HG03064 (cell line): Measurements from ENCODE around the gene CD300A.
A peak's percentile ranks its signal among the peaks of the same experiment; 100 is the strongest.

Source experiments
- ATAC-seq: cut with Tn5 transposase; IDR thresholded peaks from one replicate; pipeline ENCODE4 v1.9.1; 2021; ENCODE audit warnings: low read depth; ENCODE audit not compliant: unreplicated experiment

Gene CD300A

GRCh38 chr17:74453665-74454196 is 12.7 kb upstream of the CD300A start:
- peak; percentile 24 for ATAC-seq

GRCh38 chr17:74454197-74455024 is 12.0 kb upstream of the CD300A start:
- peak; percentile 92 for ATAC-seq

GRCh38 chr17:74455025-74455545 is 11.3 kb upstream of the CD300A start:
- no peak for ATAC-seq

- ATAC-seq: no peak
Observed at GRCh38 chr17:74455821-74456220, 10.6 kb upstream of the CD300A start.

GRCh38 chr17:74457146-74457819 is 9.2 kb upstream of the CD300A start:
- ATAC-seq: no peak

GRCh38 chr17:74457820-74458166 is 8.6 kb upstream of the CD300A start:
- no peak for ATAC-seq

GRCh38 chr17:74458835-74459234 is 7.6 kb upstream of the CD300A start:
- ATAC-seq: no peak

GRCh38 chr17:74459622-74460021 is 6.8 kb upstream of the CD300A start:
- ATAC-seq: no peak

- no peak for ATAC-seq
Observed at GRCh38 chr17:74460241-74460640, 6.2 kb upstream of the CD300A start.

- no peak for ATAC-seq
Observed at GRCh38 chr17:74460996-74461395, 5.4 kb upstream of the CD300A start.

GRCh38 chr17:74461611-74462010 is 4.8 kb upstream of the CD300A start:
- ATAC-seq: no peak

- ATAC-seq: no peak
Observed at GRCh38 chr17:74464730-74465377, 1.6 kb upstream of the CD300A start.

- no peak for ATAC-seq
Observed at GRCh38 chr17:74465378-74466110, 890 bp upstream of the CD300A start.

- no peak for ATAC-seq
Observed at GRCh38 chr17:74466828-74467184, 372 bp downstream of the CD300A start.

- ATAC-seq: peak; percentile 43
Observed at GRCh38 chr17:74467221-74467951, 952 bp downstream of the CD300A start.

GRCh38 chr17:74471341-74471740 is 4.9 kb downstream of the CD300A start:
- no peak for ATAC-seq

- ATAC-seq: no peak
Observed at GRCh38 chr17:74472890-74473289, 6.5 kb downstream of the CD300A start.

- ATAC-seq: no peak
Observed at GRCh38 chr17:74473294-74473693, 6.9 kb downstream of the CD300A start.

- ATAC-seq: no peak
Observed at GRCh38 chr17:74474043-74474792, 7.8 kb downstream of the CD300A start.
